Measurements from ENCODE around the gene WDR53. TPM values are rescaled to one million over a fixed set of nuclear protein-coding genes. Genes with fewer than 3 reads are reported as not detected.
"Not testable (repeated sequence)": the region's sequence is repeated elsewhere in the genome, so short reads cannot be mapped to it uniquely, and the experiment has no call there.

The WDR53 gene
- 10.4 and 16.2 TPM in 2 replicates for total RNA-seq (2014; rRNA removed; shearing (Covaris generic))

DNA sequence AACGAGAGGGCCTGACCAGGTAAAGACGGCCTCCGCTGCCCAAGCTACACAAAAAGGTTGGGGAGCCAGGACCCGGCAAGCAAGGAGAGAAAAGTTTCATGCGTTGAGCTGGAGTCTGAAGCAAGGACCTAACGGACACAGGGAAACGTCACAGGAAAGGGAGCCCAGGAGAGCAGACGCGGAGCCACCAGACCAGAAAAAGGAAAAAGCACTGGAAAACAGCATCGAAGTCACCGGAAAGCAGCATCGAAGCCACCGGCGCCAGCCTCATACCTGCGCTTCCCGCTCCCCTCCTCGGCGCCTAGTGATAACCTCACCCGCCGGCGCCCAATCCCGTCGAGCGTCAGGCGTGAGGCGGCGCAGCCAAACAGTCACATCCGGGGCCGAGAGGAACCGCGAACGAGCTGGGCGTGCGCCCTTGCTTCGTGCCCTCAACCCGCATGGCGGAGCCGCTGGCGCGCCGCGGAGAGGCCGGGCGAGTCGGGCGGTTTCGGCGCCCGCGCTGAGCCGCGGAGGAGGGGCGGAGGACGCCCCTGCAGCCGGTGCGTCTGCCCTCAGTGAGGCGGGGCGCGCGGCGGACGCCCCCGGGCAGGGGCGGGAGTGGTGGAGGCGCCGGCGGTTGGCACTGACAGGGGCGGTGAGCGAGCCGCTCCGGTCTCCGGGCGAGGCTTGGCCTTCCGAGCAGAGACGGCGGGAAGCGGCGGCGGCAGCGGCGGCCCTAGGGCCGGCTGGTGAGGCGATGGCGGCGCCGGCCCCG lies at the start of gene WDR53, which contains the start of gene FBXO45:
WDR53 (minus strand) TSS at position 309 of the 757 bp plus-strand sequence. CDS start 7,079 bp downstream, outside the sequence.
FBXO45 (plus strand) TSS at position 415 of the 757 bp plus-strand sequence; CDS start at position 740, 325 bp downstream.
- peak; percentile 96 for DNase-seq (ENCODE audit: low read depth)

DNA sequence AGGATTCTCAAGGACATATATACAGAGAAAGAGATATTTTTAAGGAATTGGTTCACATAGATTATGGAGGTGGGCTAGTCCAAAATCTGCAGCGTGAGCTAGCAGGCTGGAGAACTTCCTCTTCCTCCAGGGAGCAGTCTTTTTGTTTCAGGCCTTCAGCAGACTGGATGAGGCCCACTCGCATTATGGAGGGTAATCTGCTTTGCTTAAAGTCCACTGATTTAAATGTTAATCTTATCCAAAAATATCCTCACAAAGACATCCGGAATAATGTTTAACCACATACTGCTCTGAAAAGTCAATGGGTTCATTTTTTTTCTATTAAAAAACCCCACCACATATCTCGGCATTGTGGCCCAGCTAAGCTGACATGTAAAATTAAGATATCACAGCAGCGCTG lies 48.9 kb upstream of the WDR53 start:
- DNase-seq (ENCODE audit: low read depth), result no peak

DNA sequence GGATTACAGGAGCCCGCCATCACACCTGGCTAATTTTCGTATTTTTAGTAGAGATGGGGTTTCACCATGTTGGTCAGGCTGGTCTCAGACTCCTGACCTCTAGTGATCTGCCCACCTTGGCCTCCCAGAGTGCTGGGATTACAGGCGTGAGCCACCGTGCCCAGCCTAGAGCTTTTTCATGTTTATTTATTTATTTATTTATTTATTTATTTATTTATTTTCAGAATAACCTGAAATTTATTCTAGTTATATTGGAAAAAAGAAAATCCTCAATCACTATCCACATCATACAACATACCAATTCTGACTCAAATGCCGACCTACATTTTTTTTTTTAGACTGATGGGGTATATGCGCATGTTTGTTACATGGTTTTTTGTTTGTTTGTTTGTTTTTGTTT lies 46.9 kb upstream of the WDR53 start:
- DNase-seq (ENCODE audit: low read depth), result not testable (repeated sequence)

DNA sequence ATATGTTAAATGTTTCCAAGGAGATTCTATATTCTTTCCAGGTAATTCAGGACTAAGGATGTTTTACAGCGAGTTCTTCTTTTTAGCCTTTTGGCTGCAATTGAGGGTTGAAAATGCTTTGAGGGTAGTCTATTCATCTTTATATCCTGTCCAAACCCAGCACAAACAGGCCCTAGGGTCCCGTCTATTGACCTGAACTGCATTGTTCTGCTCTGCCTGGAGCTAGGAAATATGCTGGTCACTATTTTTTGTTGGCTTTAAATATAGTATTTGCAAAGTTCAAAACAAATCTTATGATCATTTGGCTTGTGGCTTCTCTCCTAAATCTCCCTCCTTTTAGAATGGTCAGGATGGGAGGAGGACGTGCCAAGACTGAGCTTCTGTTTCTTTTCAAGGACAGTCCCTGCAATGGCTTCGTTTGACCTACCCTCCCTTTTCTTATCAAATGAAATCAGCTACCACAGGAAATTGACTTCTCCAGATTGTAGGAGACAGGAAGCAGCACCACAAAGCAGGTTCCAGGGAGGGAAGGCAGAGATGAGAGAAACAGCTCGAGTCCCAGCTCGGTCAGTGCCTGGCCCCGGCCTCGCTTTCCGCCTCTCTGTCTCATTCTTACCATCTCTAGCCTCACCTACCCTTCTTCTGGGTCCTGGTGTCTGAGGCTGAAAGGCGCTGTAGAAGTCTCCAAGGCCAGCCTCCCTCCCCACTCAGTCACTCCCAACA lies 43.6 kb upstream of the WDR53 start:
- peak; percentile 44 for DNase-seq (ENCODE audit: low read depth)

DNA sequence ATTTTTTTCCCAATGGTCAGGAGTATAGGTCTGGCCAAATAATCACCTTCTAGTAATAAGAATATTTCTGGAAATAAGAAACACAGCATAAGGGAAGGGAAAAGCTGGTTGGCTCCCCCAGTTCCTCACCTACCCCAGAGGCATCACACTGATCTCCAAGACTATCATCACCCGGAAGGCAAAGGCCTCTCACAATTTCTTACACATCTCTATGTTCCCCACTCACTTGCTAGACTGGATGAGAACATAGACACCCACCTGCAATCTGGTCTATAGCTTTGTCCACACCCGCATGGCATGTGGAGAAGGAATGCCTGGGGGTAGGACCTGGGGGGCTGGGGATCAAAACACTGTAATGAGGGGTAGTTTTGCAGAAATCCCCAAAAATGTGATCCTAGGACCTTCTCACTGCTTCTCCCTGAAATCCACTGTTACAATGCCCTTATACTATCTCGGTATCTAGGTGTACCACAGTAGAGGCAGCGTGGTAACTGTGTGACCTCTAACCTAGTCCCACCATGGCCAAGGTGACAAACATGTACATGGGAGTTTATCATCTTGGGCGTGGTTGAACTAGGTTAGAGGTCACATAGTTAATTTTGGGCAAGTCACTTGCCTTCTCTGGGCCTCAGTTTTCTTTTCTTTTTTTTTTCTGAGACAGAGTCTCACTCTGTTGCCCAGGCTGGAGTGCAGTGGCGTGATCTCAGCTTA lies 41.6 kb upstream of the WDR53 start:
- DNase-seq (ENCODE audit: low read depth), result no peak

DNA sequence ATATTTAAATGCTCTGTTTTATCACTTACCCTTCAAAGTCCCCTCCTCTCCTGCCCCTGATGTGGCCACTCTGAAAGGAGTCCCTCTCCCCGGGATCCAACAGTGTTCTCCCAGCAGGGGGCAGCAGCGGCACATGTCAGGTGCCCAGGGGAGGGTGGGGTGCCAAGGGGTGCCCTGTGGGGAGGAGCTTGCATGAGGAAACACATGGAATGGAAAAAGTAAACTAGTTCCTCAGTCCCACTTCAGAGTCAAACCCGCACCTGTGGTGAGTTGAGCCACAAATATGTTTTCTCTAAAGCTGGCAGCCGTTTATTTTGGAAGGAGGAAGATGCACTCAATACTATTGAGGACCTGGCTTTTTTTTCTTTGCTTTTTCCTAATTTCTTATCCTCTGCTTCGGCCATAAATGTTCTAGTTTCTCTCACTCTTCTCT lies 41.0 kb upstream of the WDR53 start:
- peak; percentile 84 for DNase-seq (ENCODE audit: low read depth)

DNA sequence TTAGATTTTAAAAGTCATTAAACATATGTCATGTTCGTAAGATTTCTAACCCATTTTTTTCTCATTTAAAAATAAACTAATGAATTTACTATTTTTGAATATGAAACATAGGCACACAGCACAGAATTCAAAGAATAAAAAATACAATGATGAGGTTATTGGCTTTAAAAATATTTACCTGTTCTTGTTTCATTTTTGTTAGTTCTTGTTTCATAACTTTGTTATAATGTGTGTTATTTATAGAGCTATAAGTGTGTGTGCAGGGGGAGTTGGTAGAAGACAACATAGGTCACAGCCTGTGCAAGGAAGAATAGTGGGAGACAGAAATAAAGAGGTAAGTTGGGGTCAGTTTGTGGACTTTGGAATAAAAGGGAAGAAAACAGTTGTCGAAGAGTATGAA lies 40.3 kb upstream of the WDR53 start:
- no peak for DNase-seq (ENCODE audit: low read depth)

DNA sequence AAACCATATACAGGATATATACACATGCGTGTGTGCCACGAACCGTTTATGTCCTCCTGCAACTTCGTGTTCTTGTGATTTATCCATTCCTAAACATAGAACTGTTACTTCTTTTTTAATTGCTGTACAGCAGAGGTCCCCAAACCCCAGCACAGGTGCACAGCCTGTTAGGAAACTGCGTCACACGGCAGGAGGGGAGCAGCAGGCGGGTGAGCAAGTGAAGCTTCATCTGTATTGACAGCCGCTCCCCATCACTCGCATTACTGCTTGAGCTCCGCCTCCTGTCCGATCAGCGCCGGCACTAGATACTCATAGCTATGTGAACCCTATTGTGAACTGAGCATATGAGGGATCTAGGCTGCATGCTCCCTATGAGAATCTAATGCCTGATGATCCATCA lies 36.2 kb upstream of the WDR53 start:
- no peak for DNase-seq (ENCODE audit: low read depth)

DNA sequence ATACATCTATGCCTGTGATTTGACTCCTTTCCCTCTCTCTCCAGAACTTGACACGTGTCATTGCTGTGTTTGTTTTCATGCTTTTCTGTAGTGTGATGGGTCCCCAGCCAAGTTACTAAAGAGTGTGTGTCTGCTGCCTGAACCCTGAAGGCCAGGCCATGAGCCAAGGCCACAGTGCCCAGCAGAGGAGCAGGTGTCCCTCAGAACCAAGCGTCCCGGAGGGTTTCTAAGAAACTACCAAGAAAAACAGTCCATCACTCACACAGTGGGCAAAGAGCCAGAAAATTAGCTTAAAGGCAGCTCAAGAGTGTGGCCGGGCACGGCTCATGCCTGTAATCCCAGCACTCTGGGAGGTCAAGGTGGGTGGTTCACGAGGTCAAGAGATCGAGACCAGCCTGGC lies 35.3 kb upstream of the WDR53 start:
- peak; percentile 29 for DNase-seq (ENCODE audit: low read depth)

DNA sequence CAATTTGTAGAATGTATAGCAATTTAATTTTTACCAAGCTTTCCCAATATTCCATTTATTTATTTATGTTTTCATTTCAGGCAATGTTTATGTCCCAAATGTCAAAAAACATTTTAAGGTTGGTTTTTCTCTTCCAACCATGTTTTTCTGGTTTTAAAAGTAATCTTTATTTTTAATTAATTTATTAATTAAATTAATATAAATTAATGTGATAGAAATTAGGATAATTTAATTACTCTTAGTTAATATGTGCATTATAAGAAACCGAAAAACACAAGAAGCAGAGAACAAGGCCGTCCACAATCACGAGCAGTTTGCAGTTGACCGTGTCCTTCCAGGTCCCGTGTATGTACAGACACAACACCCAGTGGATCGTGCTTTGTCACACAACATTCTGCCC lies 34.3 kb upstream of the WDR53 start:
- no peak for DNase-seq (ENCODE audit: low read depth)

DNA sequence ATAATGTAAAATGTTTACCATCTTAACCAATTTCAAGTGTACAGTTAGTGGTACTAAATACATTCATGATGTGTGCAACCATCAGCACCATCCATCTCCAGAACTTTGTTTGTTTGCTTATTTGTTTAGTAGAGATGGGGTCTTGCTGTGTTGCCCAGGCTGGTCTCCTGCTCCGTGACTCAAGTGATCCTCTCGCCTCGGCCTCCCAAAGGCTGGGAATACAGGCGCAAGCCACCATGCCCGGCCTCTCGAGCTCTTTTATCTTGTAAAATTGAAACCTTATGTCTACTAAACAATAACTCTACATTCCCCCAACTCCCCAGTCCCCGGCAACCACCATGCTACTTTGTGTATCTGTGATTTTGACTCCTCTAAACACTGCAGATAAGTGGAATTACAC lies 32.0 kb upstream of the WDR53 start:
- no peak for DNase-seq (ENCODE audit: low read depth)

DNA sequence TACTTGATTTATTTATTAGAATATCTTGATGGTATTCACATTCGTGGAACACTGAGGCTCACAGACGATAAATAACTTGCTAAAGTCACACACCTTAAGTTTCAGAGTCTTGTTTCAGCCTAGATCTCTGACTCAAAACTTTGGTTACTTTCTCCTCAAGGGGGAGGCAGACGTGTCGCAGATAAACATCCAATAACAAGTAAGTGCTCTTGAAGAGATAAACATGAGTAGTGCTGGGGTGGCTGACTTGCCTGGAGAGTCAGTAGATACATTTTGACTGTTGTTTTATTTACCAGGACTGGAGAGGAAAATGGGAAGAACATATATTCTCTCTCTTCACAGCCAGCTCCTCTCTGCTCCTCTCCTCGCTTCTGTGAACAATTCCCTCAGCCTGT lies 31.4 kb upstream of the WDR53 start:
- DNase-seq (ENCODE audit: low read depth), result peak; percentile 15

DNA sequence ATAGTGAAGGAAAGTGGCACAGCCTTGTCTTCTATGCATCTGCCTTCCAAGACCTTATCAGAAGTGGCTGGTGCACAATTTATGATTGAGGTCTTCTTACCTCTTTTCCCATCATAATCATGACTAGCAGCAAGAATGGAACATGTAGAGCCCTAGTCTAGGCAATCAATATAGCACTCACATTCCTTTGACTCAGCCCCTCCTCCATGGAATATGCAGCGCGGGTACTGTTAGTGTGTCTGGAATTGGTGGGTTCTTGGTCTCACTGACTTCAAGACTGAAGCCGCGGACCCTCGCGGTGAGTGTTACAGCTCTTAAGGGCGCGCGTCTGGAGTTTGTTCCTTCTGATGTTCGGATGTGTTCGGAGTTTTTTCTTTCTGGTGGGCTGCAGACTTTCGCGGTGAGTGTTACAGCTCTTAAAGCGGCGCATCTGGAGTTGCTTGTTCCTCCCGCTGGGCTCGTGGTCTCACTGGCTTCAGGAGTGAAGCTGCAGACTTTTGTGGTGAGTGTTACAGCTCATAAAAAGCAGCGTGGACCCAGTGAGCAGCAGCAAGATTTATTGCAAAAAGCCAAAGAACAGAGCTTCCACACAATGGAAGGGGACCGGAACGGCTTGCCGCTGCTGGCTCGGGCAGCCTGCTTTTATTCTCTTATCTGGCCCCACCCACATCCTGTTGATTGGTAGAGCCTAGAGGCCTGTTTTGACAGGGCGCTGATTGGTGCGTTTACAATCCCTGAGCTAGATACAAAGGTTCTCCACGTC lies 29.8 kb upstream of the WDR53 start:
- not testable (repeated sequence) for DNase-seq (ENCODE audit: low read depth)

DNA sequence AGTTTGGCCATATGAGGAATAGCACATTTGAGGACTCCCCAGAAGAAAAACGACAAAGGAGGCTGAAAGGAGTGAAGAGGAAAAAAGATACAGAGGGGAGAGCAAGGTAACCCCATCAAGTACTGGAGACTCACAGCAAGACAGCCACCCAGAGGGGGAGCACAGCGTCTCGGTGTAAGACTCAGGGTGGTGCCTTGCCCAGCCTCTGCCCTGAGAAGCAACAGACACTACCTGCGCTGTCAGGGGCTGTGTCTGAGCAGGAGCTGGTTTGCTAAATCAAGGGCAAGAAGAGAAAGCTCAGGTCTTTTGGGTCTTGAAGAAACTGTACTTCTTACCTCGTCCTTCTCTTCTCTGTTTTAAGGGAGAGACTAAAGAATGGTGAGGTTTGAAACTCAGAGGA lies 28.0 kb upstream of the WDR53 start:
- DNase-seq (ENCODE audit: low read depth), result no peak

DNA sequence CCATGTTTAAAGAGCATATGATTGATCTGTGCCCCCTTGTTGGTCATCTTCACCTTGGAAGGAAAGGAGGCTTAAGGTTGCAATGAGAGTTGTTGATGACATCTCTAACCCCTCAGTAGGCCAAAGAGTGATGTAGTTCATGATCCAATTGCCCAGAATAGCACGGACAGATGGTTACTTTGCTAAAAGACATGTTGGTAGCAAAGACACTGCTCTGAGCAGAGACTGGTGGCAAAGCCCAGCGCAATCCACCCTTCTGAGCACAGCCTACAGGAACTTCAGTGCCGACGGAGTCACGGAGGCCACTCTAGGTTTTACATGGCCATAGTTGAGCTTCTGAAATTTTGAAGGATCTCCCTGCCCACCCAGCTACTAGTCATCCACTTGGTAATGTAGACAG lies 21.9 kb upstream of the WDR53 start:
- no peak for DNase-seq (ENCODE audit: low read depth)

DNA sequence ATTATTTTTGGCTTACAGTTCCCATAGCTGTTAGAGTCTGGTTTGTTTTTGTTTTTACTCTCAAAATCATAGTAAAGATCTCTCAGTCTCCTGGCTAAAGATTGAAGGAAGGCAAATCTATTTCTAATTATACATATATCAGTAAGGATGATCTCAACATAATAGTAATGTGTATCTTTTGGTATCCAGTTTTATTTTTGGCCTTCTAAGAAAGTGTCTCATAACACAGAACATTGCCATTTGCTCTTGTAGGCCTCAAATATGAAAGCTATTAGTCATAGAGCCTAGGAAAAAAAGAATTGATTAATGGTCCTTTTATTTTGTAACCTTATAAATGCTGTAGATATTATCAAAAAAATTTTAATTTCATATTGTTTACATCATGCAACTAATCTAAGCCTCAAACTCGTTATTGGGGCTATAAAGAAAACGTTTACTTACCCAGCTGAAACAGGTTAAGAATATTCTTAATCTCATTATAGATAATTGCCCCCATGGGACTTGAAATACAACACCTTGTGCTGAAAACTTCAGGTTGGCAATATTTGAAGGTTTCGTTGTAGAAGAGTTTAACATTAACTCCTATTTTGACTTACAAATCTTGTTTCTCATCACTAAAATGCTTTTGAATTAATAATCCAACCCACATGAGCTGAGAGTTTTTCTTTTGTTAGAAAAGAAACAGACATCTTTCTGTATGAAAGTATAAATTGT lies 16.8 kb upstream of the WDR53 start:
- no peak for DNase-seq (ENCODE audit: low read depth)

DNA sequence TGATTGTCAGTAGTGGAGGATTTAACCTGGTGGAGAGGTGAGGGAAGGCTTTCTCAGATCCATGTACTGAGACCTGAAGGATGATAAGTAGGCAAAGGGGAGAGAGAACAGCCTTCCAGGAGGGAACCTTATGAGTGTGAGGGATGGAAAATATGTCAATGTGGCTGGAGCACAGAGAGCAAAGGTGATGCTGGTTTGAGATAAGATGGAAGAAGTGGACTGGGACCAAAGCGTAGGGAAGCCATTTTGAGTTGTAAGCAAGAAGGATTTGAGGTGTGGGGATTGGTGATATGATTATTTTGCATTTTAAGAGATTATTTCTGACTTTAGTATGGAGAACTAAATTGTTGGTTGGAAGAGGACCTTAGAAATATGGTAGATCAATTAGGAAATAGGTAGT lies 4.0 kb upstream of the WDR53 start:
- no peak for DNase-seq (ENCODE audit: low read depth)

DNA sequence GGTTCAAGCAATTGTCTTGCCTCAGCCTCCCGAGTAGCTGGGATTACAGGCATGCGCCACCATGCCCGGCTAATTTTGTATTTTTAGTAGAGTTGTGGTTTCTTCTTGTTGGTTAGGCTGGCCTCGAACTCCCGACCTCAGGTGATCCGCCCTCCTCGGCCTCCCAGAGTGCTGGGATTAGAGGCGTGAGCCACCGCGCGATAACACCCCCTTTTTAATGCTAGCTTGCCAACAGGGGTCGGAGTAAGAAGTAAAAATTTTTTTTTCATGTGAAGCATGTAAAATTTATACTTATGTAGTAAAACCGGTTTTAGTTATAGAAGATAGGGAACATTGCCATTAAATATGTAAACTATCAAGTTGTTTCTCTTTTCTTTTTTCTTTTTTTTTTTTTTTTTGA lies 2.0 kb upstream of the WDR53 start:
- DNase-seq (ENCODE audit: low read depth), result not testable (repeated sequence)

DNA sequence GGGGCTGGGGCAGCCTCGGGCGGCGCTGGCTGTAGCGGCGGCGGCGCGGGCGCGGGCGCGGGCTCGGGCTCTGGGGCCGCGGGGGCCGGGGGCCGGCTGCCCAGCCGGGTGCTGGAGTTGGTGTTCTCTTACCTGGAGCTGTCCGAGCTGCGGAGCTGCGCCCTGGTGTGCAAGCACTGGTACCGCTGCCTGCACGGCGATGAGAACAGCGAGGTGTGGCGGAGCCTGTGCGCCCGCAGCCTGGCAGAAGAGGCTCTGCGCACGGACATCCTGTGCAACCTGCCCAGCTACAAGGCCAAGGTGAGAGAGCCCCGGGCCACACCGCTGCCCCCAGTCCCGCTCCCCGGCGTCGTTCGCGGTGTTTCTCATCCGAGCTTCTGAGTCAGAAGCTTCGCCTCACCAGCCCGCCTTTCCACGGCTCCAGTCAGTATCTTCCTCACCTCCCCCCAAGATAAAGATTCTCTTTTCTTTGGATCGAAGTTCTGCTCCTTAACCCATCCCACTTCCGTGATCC lies 706 bp upstream of the WDR53 start:
- peak; percentile 61 for DNase-seq (ENCODE audit: low read depth)

DNA sequence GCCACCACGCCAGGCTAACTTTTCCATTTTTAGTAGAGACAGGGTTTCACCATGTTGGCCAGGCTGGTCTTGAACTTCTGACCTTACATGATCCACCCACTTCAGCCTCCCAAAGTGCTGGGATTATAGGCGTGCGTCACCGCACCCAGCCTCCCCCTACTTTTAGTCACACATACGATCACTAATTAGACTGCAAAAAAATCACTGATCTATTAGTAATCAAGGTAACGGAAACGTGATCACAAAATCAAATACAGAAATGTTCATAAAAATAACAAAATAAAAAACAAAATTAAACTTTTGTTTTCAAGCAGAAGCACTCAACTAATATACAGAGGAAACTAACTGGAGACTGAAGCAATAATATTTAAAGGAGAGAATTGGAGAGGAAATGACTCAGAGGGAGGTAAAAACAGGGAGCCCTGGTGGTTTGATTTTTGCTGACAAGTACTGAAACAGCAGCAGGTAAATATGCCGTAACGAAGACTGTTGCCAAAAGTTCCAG lies 4.6 kb downstream of the WDR53 start:
- peak; percentile 80 for DNase-seq (ENCODE audit: low read depth)

DNA sequence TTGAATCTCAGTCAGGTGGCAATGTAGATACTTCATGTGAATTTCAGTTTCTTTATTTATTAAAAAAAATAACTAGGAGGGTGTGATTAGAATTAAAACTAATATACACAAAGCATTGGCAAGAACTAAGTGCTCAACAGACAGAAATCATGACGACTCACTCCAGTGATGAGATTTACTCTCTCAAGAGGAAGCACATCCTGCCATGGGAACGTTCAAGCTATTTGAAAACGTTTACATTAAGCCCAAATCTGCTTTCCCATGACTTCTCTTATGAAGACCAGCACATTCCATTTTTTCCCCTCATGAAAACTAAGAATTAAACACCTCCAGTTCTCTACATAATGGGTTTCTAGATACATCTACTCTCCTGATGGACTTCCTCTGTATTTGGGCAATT lies 8.5 kb downstream of the WDR53 start:
- DNase-seq (ENCODE audit: low read depth), result peak; percentile 30
